NCI-H1436 treated with DMSO at 0.1 percent for 48 hours (cell line): ENCODE measurements around the gene PODXL.

Experiments
- DNase-seq: peaks from one replicate; lab custom pipeline; 2025; lab: John Stamatoyannopoulos, UW

Gene PODXL

DNA sequence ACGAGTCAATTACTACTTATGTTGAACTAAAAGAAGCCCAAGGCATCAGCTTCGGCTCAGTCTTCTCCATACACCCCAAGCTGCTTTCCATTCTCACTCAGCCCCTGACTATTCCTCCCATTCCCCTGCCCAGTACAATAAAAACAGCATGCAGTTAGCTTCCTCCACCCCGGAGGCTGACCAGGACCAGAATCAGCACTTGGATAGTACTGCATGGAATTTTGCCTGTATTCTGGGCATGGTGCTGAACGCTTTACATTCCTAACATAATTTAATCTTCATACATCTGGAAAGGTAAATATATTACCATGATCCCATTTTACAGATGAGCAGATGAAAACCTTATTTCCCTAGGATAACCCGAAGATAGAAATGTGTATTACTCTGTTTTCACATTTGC lies 7.5 kb upstream of the PODXL start:
- no peak for DNase-seq

- no peak for DNase-seq
These were observed 6.5 kb upstream of the PODXL start for GRCh38 chr7:131562941-131563340.

GRCh38 chr7:131560061-131560460 lies 3.6 kb upstream of the PODXL start:
- no peak for DNase-seq

- no peak for DNase-seq
These were observed 1.4 kb upstream of the PODXL start for GRCh38 chr7:131557652-131558385.

GRCh38 chr7:131556909-131557651 lies 652 bp upstream of the PODXL start:
- DNase-seq, result no peak

GRCh38 chr7:131555552-131556052 lies 826 bp downstream of the PODXL start:
- DNase-seq, result no peak

- DNase-seq, result no peak
These were observed 1.4 kb downstream of the PODXL start for GRCh38 chr7:131554880-131555516.

DNA sequence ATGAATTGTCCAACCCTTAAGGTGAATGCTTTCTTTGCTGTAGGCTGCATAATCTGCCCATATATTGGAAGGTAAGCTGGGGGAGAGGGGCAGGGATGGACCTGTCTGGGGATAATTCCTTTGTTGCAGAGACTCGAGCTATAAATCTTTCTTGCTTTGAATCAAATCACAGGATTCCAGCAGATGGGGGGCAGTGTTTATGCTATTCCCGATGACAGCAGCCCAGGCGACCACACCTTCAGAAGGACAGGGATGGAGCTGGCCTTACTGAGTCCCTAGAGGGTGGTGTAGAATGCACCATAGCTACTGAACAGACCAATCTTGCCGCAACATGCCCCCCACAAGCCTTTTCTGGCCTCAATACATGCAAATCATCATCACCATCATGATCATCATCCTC lies 2.5 kb downstream of the PODXL start:
- DNase-seq, result no peak

- no peak for DNase-seq
These were observed 4.4 kb downstream of the PODXL start for GRCh38 chr7:131552053-131552452.

- no peak for DNase-seq
These were observed 5.6 kb downstream of the PODXL start for GRCh38 chr7:131550846-131551245.

DNA sequence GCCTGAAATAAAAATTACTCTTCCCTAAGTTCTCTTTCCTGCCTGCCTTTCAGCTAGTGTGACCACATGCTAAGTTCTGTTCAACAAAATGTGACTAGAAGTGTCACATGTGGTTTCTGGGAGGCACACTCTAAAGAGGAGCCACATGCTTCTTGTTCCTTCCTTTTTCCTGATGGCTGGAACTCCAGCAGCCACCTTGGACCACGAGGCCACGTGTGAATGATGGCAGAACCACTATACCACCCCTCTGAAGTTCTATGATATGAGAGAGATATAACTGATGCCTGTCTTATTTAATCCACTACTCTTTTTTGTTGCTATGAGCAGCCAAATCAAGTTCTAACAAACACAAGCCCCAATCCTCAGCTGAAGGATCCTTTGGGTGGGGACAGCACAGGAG lies 8.1 kb downstream of the PODXL start:
- no peak for DNase-seq

- no peak for DNase-seq
These were observed 8.8 kb downstream of the PODXL start for GRCh38 chr7:131547589-131547988.

DNA sequence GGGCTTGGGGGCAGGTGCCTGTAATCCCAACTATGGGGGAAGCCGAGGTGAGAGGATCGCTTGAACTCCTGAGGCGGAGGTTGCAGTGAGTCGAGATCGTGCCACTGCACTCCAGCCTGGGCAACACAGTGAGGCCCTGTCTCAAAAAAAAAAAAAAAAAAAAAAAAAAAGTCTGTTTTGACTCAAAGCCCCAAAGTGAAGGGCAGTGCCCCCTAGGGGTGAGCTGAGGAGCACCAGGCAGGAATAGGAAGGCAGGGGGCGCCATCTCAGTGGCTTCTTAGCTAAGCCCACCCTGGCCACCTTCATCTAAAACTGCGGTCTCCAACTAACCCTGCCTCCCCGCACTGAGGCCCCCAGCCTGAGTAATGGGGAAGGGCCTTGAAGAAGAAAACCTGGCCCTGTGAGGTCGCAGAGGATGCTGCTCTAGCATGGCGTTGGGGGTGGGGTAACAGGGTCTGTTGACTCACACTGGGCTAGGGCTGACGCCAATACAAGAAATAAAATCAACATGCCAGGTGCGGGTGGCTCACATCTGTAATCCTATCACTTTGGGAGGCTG lies 9.8 kb downstream of the PODXL start:
- no peak for DNase-seq

DNA sequence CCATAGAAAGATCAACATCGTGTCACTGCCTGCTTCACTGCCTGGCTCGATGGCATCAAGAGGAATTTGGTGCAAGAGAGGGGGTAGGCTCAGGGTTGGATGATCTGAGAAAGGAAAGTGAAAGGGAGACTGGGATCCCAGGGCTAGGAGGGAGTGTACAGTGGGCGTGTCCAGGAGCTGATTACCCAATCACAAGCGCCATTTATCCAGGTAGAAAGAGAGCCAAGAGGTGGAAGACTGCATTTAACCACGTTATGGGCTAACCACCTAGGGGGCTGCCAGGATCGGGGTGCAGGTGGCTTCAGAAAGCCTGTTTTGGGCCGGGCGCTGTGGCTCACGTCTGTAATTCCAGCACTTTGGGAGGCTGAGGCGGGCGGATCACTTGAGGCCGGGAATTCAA lies 10.3 kb downstream of the PODXL start:
- DNase-seq, result no peak

DNA sequence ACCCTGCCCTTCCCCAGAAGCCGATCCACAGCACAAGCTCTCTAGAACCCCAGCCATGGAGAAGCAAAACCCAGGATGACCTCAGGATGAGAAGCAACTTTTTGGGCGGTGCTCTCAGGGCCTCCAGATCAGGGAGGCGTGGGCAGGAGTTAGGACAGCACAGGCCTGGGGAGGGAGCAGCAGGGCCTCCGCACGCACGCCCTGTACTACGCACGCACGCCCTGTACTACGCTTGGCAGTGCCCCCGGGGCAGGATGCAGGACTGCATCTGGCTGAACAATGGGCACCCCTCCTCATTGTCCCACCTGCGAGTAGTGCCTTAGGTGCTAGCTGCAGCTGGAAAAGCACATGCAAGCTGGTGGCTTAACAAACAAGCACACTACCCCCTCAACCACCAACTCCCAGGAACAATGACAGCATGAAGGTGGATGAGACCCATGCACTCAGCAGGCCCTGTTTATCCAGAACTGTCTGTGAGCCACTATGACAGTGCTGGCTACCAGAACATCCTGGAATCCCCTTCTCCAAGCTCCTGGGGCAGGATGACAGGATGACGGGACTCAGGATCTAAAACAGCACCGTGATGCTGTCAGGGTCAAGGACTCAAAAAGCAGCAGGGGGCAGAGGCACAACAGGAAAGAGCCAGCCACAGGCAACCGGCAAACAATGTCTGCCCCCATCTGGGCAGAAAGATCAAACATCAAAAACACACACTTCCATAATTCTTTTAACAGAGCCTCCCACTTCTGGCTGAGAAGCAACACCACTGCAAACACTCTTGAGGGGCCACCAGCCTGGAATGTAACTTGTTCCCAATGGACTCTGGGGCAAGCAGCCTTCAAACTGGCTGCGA lies 11.8 kb downstream of the PODXL start:
- no peak for DNase-seq

DNA sequence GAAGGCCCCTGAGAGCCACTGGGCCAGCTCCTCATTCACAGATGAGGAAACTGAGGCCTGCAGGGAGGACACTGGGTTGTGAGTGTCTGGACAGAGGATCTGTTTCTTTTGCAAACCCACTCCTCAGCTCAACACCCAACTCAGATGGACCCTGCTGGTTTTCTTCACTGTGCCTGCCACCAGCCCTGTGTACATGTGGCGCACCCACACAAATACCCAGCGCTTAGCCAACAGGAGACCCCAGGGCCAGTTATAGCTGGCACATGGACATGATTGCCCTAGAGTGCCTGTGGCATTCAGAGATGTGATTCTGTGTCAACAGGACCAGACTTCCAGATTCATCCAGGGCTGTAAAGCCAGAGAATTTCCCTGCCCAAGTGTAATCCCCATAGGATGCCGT lies 12.4 kb downstream of the PODXL start:
- no peak for DNase-seq

DNA sequence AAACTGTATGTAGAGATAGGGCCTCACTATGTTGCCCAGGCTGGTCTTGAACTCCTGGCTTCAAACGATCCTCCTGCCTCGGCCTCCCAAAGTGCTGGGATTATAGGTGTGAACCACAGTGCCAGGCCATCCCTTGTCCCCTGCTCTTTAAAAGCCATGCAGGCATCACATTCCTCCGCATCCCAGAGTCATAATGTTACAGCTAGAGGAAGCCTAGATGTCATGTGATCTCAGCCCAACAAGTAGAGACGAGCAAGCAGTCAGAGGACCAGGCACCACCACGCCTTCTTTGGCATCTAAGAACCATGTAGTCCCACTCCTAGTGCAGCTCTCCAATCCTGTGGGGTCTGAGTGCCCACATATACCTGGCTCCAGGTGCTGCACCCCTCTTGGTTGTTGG lies 13.1 kb downstream of the PODXL start:
- no peak for DNase-seq

DNA sequence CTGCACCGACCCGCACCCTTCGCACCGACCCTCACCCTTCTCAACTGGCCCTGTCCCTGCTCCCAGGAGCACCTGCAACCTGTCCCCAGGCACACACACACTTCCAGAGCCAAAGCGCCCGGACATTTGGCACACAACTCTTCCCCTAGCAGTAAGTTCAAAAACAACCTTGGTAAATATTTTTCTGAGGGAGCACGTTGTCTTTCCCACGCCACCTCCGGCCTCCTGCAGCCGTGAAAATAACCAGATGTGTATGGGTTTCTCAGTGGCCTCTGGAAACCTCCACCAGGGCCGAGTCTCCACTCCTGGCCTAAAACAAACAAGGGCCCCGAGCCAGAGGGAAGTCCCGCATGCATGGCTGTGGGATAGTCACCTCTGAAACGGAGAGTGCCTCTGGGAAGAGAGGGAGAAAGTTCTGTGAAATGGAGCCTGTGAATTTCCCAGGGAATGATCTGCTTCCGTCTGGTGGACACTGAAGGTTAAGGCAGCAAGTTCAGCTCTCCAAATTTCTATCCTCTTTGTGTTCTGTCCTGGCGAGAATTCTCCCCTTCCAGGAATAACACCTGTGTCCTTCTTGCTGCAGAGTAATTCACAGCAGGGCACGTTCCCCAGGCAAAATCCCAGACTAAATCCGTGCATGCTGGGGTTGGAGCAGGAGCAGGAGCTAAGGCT lies 15.8 kb downstream of the PODXL start:
- no peak for DNase-seq

- no peak for DNase-seq
These were observed 17.6 kb downstream of the PODXL start for GRCh38 chr7:131538813-131539179.

- DNase-seq, result no peak
These were observed 18.2 kb downstream of the PODXL start for GRCh38 chr7:131538071-131538812.

DNA sequence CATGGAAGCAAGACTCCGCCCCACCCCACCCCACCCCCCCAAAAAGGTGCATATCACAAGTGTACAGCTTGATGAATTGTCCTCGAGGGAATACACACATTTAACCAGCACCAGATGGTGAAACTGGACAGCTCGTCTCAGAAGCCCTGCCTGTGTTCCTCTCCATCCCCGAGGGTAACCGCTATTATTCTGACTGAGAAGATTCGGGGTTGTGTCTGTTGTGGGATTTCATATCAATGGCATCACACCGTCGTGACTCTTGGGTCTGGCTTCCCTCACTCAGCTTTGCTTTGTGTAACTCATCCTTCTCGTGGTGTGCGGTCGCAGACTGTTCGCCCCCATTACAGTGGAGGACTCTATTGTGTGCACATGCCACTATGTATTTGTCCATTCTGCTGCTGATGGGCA lies 18.9 kb downstream of the PODXL start:
- DNase-seq, result no peak
